Subcutaneous preadipocyte (primary cell): ENCODE results near the gene CRYBA4. TPM values are rescaled to one million over a fixed set of nuclear protein-coding genes. Genes with fewer than 3 reads are reported as not detected.

ENCODE experiments used
- small RNA-seq: library from RNA; depleted of rRNA; stranded (forward); fragments of <200 nt; gene quantifications from one replicate; pipeline ENCODE3, GENCODE V24; 2012
- total RNA-seq: library from RNA; depleted of rRNA; stranded (reverse); fragments of >200 nt; gene quantifications from 2 replicates; pipeline ENCODE4 v1.2.3, GENCODE V29; 2012

The CRYBA4 gene
- not detected in 2 replicates for total RNA-seq

GRCh38 chr22:26621663-26622062 is at the start of gene CRYBA4:
TSS of gene CRYBA4 (plus strand) at chr22:26621963. CDS start at chr22:26622597, 634 bp downstream.

GRCh38 chr22:26589845-26590736 is 31.7 kb upstream of the CRYBA4 start, which contains the start of gene TPST2:
TSS of gene TPST2 (minus strand) at chr22:26590132. CDS start at chr22:26541630, 48,502 bp downstream.

GRCh38 chr22:26617271-26618199 is 4.2 kb upstream of the CRYBA4 start, which contains the start of gene CRYBB1:
TSS of gene CRYBB1 (minus strand) at chr22:26618027. CDS start at chr22:26616319, 1,708 bp downstream.

GRCh38 chr22:26656891-26657851 is 35.4 kb downstream of the CRYBA4 start, which contains the start of gene MIAT:
TSS of gene MIAT (plus strand) at chr22:26657588.

Small RNA genes lying within 50 kb of the gene (small RNA-seq; reads per million reads assigned to genes)
- not detected for gene RF01874

Other genes starting within 250 kb of the CRYBA4 start
- 0.73 and 0.78 TPM in 2 replicates for gene ASPHD2, start 192.7 kb upstream of the CRYBA4 start, total RNA-seq
- 26.5 and 31.5 TPM in 2 replicates for gene HPS4, start 138.2 kb upstream of the CRYBA4 start, total RNA-seq
- gene SRRD, start 138.1 kb upstream of the CRYBA4 start, total RNA-seq: 14.3 and 17.6 TPM in 2 replicates
- gene TFIP11, start 109.5 kb upstream of the CRYBA4 start, total RNA-seq: 28.3 and 32.5 TPM in 2 replicates
- gene TPST2, start 31.8 kb upstream of the CRYBA4 start, total RNA-seq: 14.1 and 19.8 TPM in 2 replicates
- not detected in 2 replicates for gene CRYBB1, start 3.9 kb upstream of the CRYBA4 start, total RNA-seq
- gene MIAT, start 35.6 kb downstream of the CRYBA4 start, total RNA-seq: 0.37 and 0.59 TPM in 2 replicates